HCT116 (cell line): ENCODE measurements around the gene SOX6. TPM values are rescaled to one million over a fixed set of nuclear protein-coding genes. Genes with fewer than 3 reads are reported as not detected.

Experiments used
- ATAC-seq: fragments of 200-7000 bp; cut with Tn5 transposase; 2 replicates; pipeline ENCODE4 v1.9.1; 2020; ENCODE audit warnings: mild to moderate bottlenecking, moderate library complexity
- BruUV-seq: library from RNA; stranded (reverse); fragments of 400-500 nt; replicated peaks from 2 replicates; lab custom pipeline; 2021; lab: Mats Ljungman, UMichigan
- CTCF ChIA-PET: fragments of 300-600 bp; sonication (Branson Sonifier 250); formaldehyde crosslinking; loops from one replicate; lab custom pipeline; 2021; ENCODE audit warnings: antibody characterized with exemption; lab: Charles Lee
- POLR2A ChIA-PET: fragments of 300-600, 350-600 bp; sonication (Branson Sonifier 250); formaldehyde crosslinking; loops from one replicate; lab custom pipeline; 2021; ENCODE audit warnings: antibody characterized with exemption; lab: Charles Lee
- RAD21 ChIA-PET, 2 experiments: fragments of 300-600 bp; sonication (Branson Sonifier 250); formaldehyde crosslinking; loops; one replicate each; lab custom pipeline; 2023; ENCODE audit warnings: low total read pairs in 2 of 2; ENCODE audit not compliant: uncharacterized antibody in 2 of 2, unreplicated experiment in 2 of 2, low non-redundant PET in 1 of 2; lab: Charles Lee
- DNase-seq: peaks from one replicate; pipeline ENCODE4 v3.0.0-alpha.2; 2010; ENCODE audit warnings: low read depth, low spot score
- H2AFZ ChIP-seq: fragments of 200-600 bp; shearing (Covaris generic), sonication (generic); 2 replicates; pipeline ENCODE4 v1.6.1; 2017; ENCODE audit warnings: low read depth, mixed run types, mixed read lengths, antibody characterized with exemption, low read length; ENCODE audit not compliant: poor library complexity, severe bottlenecking
- H3K27ac ChIP-seq: 2 replicates; pipeline ENCODE4 v1.5.1; 2012; ENCODE audit warnings: low read depth, low read length
- H3K27me3 ChIP-seq: fragments of 200-600 bp; sonication (generic); 2 replicates; pipeline ENCODE4 v1.6.1; 2016; ENCODE audit warnings: mixed run types, low read length, mixed read lengths; ENCODE audit not compliant: insufficient read depth
- H3K36me3 ChIP-seq, 2 experiments: fragments of 200-500 bp in 1 of 2; fragments of 200-600 bp in 1 of 2; sonication (Bioruptor generic) in 1 of 2; sonication (generic) in 1 of 2; 2 replicates each; pipeline versions ENCODE4 v1.5.1 to v1.6.1; 2014 to 2016; ENCODE audit warnings: low read length in 2 of 2, inconsistent platforms in 1 of 2, mixed read lengths in 1 of 2, mixed run types in 1 of 2; ENCODE audit not compliant: insufficient read depth in 2 of 2, control insufficient read depth in 1 of 2
- H3K4me1 ChIP-seq, 2 experiments: fragments of 200-600 bp in 1 of 2; sonication (generic) in 1 of 2; 2 replicates each; pipeline versions ENCODE4 v1.5.1 to v1.6.1; 2012 to 2017; ENCODE audit warnings: low read length in 2 of 2, inconsistent platforms in 1 of 2, mild to moderate bottlenecking in 1 of 2, mixed read lengths in 1 of 2, mixed run types in 1 of 2, moderate library complexity in 1 of 2; ENCODE audit not compliant: insufficient read depth in 2 of 2, control insufficient read depth in 1 of 2
- H3K4me2 ChIP-seq: fragments of 200-600 bp; sonication (generic); 2 replicates; pipeline ENCODE4 v1.6.1; 2017; ENCODE audit warnings: mixed run types, low read length, mixed read lengths
- H3K4me3 ChIP-seq, 2 experiments: fragments of 200-600 bp in 1 of 2; sonication (generic) in 1 of 2; replicated peaks in 1 of 2; 2 replicates each; pipeline ENCODE4 v1.5.1; 2011 to 2016; ENCODE audit warnings: low read length in 2 of 2, control low read depth in 1 of 2, low read depth in 1 of 2, mild to moderate bottlenecking in 1 of 2, mixed read lengths in 1 of 2, mixed run types in 1 of 2
- H3K79me2 ChIP-seq: fragments of 200-600 bp; sonication (generic); 2 replicates; pipeline ENCODE4 v1.6.1; 2017; ENCODE audit warnings: mild to moderate bottlenecking, mixed run types, low read length, moderate library complexity, mixed read lengths; ENCODE audit not compliant: insufficient read depth
- H3K9ac ChIP-seq: fragments of 200-600 bp; sonication (generic); 2 replicates; pipeline ENCODE4 v1.6.1; 2016; ENCODE audit warnings: low read length, mixed read lengths
- H3K9me2 ChIP-seq: fragments of 200-600 bp; sonication (generic), shearing (Covaris generic); 2 replicates; pipeline ENCODE4 v1.6.1; 2017; ENCODE audit warnings: mixed run types, mild to moderate bottlenecking, moderate library complexity; ENCODE audit not compliant: insufficient read depth
- H3K9me3 ChIP-seq, 2 experiments: fragments of 200-500 bp in 1 of 2; fragments of 200-600 bp in 1 of 2; sonication (Bioruptor generic) in 1 of 2; sonication (generic) in 1 of 2; 2 replicates each; pipeline ENCODE4 v1.6.1; 2014 to 2017; ENCODE audit warnings: low read length in 2 of 2, mixed read lengths in 2 of 2, inconsistent platforms in 1 of 2, low read depth in 1 of 2, mild to moderate bottlenecking in 1 of 2, mixed run types in 1 of 2, moderate library complexity in 1 of 2; ENCODE audit not compliant: control insufficient read depth in 1 of 2, insufficient read depth in 1 of 2
- H4K20me1 ChIP-seq: fragments of 200-600 bp; sonication (generic), shearing (Covaris generic); 2 replicates; pipeline ENCODE4 v1.6.1; 2017; ENCODE audit warnings: mixed run types, mild to moderate bottlenecking, moderate library complexity; ENCODE audit not compliant: insufficient read depth
- ATF3 ChIP-seq: IDR thresholded peaks from 2 replicates; pipeline ENCODE4 v1.6.1; 2012
- CTCF ChIP-seq, 3 experiments: fragments of 200-600 bp in 1 of 3; sonication (generic) in 1 of 3; IDR thresholded peaks in 2 of 3; conservative IDR thresholded peaks in 1 of 3; 2 replicates each; pipeline ENCODE4 v1.5.1; 2012 to 2017; ENCODE audit warnings: low read depth in 2 of 3, low read length in 2 of 3, antibody characterized with exemption in 1 of 3, borderline replicate concordance in 1 of 3, control low read depth in 1 of 3, mild to moderate bottlenecking in 1 of 3, mixed read lengths in 1 of 3, mixed run types in 1 of 3, moderate library complexity in 1 of 3; ENCODE audit not compliant: insufficient read depth in 1 of 3
- EGR1 ChIP-seq: IDR thresholded peaks from 2 replicates; pipeline ENCODE4 v1.6.1; 2012; ENCODE audit warnings: low read depth
- ELF1 ChIP-seq: IDR thresholded peaks from 2 replicates; pipeline ENCODE4 v1.6.1; 2012; ENCODE audit warnings: low read depth, borderline replicate concordance
- EZH2 ChIP-seq: fragments of 200-600 bp; sonication (generic); IDR thresholded peaks from 2 replicates; pipeline ENCODE4 v1.6.1; 2017; ENCODE audit warnings: antibody characterized with exemption, mixed run types
- EZH2phosphoT487 ChIP-seq: fragments of 200-600 bp; IDR thresholded peaks from 2 replicates; pipeline ENCODE4 v1.6.1; 2018; ENCODE audit warnings: antibody characterized with exemption, borderline replicate concordance
- FOSL1 ChIP-seq: IDR thresholded peaks from 2 replicates; pipeline ENCODE4 v1.6.1; 2012; ENCODE audit warnings: low read depth
- JUND ChIP-seq: IDR thresholded peaks from 2 replicates; pipeline ENCODE4 v1.6.1; 2012
- MAX ChIP-seq: IDR thresholded peaks from 2 replicates; pipeline ENCODE4 v1.6.1; 2012
- POLR2A ChIP-seq: IDR thresholded peaks from 2 replicates; pipeline ENCODE4 v1.7.0; 2011; ENCODE audit warnings: borderline replicate concordance; ENCODE audit not compliant: insufficient read depth, insufficient read length; ENCODE audit errors: extremely low read depth
- POLR2AphosphoS5 ChIP-seq: IDR thresholded peaks from 2 replicates; pipeline ENCODE4 v1.6.1; 2011; ENCODE audit warnings: mild to moderate bottlenecking, low read depth, low read length, moderate library complexity
- RAD21 ChIP-seq: IDR thresholded peaks from 2 replicates; pipeline ENCODE4 v1.6.1; 2012; ENCODE audit warnings: low read depth, mild to moderate bottlenecking
- REST ChIP-seq: IDR thresholded peaks from 2 replicates; pipeline ENCODE4 v1.6.1; 2012; ENCODE audit warnings: low read depth
- SIN3A ChIP-seq: IDR thresholded peaks from 2 replicates; pipeline ENCODE4 v1.6.1; 2012; ENCODE audit warnings: low read depth
- SP1 ChIP-seq: IDR thresholded peaks from 2 replicates; pipeline ENCODE4 v1.6.1; 2012; ENCODE audit warnings: low read depth
- SRF ChIP-seq: IDR thresholded peaks from 2 replicates; pipeline ENCODE4 v1.6.1; 2012; ENCODE audit warnings: low read depth
- TCF7L2 ChIP-seq: IDR thresholded peaks from 2 replicates; pipeline ENCODE4 v1.7.0; 2011; ENCODE audit warnings: borderline replicate concordance, inconsistent platforms; ENCODE audit not compliant: insufficient read depth, insufficient read length; ENCODE audit errors: extremely low read depth
- YY1 ChIP-seq: IDR thresholded peaks from 2 replicates; pipeline ENCODE4 v1.6.1; 2011; ENCODE audit warnings: low read length, low read depth, moderate library complexity, mild to moderate bottlenecking; ENCODE audit not compliant: insufficient replicate concordance; ENCODE audit errors: extremely low read depth
- ZFX ChIP-seq: fragments of 450-650 bp; IDR thresholded peaks from 2 replicates; pipeline ENCODE4 v1.6.1; 2017
- ZNF274 ChIP-seq: fragments of 200-500 bp; sonication (Bioruptor generic); IDR thresholded peaks from 2 replicates; pipeline ENCODE4 v1.6.1; 2014; ENCODE audit warnings: mild to moderate bottlenecking, low read depth, low read length, inconsistent platforms
- intact Hi-C: fragments of 100-400 bp; cut with micrococcal nuclease; formaldehyde crosslinking; loops from 2 replicates; pipeline ENCODE4 v1.10.0; 2022
- total RNA-seq: library from RNA; stranded (reverse); gene quantifications from one replicate; pipeline ENCODE4 v1.2.1, GENCODE V29; 2021; ENCODE audit not compliant: unreplicated experiment

Gene SOX6
- total RNA-seq, 1 experiment from 2014 or later: 0.81 TPM

GRCh38 chr11:16125796-16126195 lies 230.6 kb downstream of the SOX6 start:
- ATAC-seq (no peak), DNase-seq (no peak)
- no peaks in the 10 kb centered on the region for H4K20me1 ChIP-seq
- H3K9me3 ChIP-seq: no peaks in the 10 kb centered on the region
- TF ChIP-seq CTCF (IDR thresholded peaks at IDR 0.05 in 2 of 3, conservative IDR thresholded peaks at IDR 0.05 in 1 of 3; ENCODE audit: borderline replicate concordance in 1 of 3, insufficient read depth in 1 of 3, low read depth in 2 of 3, low read length in 2 of 3) (no peak), TCF7L2 (no peak), EGR1 (no peak), ZNF274 (no peak), SIN3A (no peak), FOSL1 (no peak), SP1 (no peak), MAX (no peak), YY1 (no peak), EZH2 (no peak), JUND (no peak), ATF3 (no peak), POLR2AphosphoS5 (no peak), EZH2phosphoT487 (no peak), ZFX (no peak), ELF1 (no peak), REST (no peak), RAD21 (no peak), SRF (no peak), POLR2A (no peak)
- H3K4me3 ChIP-seq: no peak overlapping the region
- no peak overlapping the region for H3K9ac ChIP-seq
- H3K9me2 ChIP-seq: no peaks in the 10 kb centered on the region
- ChIA-PET POLR2A (no interaction called here), CTCF (no interaction called here), RAD21 (no interaction called here)
- H3K4me2 ChIP-seq: no peak overlapping the region
- intact Hi-C loops: no loop called here
- no peaks in the 10 kb centered on the region for H3K27me3 ChIP-seq
- no peak overlapping the region for H2AFZ ChIP-seq
- H3K4me1 ChIP-seq: no peaks in the 10 kb centered on the region
- BruUV-seq: no TSS peak
- H3K27ac ChIP-seq: no peak overlapping the region
- no peaks in the 10 kb centered on the region for H3K79me2 ChIP-seq
- no peaks in the 10 kb centered on the region for H3K36me3 ChIP-seq
